ENCODE data around the gene QSOX2. TPM values are rescaled to one million over a fixed set of nuclear protein-coding genes. Genes with fewer than 3 reads are reported as not detected.

QSOX2 gene
- total and polyA plus RNA-seq, 4 donors: 0.79 to 12.7 (median 4.3) TPM

DNA sequence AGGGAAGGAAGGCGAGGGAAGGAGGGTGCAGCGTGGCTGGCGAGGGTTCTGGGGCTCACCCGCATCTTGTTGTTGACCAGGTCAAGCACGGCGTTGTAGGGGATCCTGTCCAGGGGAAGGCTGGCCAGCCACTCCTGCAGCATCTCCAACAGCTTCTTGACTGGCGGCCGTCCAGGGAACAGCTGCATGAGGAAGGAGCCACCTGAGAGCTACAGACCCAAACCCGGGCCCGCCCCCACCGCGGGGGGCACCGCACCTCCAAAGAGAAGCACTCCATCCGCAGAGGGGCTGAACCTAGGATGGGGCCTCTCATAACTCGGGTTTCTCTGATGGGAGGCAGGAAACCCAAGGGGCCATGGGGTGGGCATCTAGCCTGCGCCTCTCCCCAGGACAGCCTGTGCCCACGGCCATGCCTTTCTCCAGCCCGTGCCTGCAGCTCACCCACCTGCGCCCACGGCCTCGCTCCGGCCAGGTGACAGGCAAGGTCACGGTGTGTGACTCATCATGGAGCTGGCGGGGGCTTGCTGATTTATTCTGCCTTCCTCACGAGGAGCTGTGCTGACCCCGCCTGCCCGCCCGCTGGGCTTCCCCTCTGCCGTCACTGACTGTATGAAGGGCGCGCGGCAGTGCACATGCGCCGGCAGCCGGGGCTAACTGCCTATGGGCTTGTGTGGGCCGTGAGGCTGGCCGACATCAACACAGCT, 28.9 kb downstream of the QSOX2 start:
- no peak overlapping the region for H3K4me3 ChIP-seq (ENCODE audit: low read depth in 1 of 3, low read length in 3 of 3)
- H3K36me3 ChIP-seq (ENCODE audit: control insufficient read depth in 4 of 4, insufficient read depth in 3 of 4, low read depth in 1 of 4, low read length in 3 of 4): peaks cover 6 to 30% (median 15%) of the 10 kb centered on the region in 4 donors
- peaks cover 0 to 4% (median 0%) of the 10 kb centered on the region in 4 donors for H3K9me3 ChIP-seq (ENCODE audit: control insufficient read depth in 4 of 4, low read length in 3 of 4)
- no peak for TF ChIP-seq NR2F2 (IDR thresholded peaks at IDR 0.05)
- no peak for TF ChIP-seq FOXA2 (IDR thresholded peaks at IDR 0.05)
- TF ChIP-seq, protein P1, sequence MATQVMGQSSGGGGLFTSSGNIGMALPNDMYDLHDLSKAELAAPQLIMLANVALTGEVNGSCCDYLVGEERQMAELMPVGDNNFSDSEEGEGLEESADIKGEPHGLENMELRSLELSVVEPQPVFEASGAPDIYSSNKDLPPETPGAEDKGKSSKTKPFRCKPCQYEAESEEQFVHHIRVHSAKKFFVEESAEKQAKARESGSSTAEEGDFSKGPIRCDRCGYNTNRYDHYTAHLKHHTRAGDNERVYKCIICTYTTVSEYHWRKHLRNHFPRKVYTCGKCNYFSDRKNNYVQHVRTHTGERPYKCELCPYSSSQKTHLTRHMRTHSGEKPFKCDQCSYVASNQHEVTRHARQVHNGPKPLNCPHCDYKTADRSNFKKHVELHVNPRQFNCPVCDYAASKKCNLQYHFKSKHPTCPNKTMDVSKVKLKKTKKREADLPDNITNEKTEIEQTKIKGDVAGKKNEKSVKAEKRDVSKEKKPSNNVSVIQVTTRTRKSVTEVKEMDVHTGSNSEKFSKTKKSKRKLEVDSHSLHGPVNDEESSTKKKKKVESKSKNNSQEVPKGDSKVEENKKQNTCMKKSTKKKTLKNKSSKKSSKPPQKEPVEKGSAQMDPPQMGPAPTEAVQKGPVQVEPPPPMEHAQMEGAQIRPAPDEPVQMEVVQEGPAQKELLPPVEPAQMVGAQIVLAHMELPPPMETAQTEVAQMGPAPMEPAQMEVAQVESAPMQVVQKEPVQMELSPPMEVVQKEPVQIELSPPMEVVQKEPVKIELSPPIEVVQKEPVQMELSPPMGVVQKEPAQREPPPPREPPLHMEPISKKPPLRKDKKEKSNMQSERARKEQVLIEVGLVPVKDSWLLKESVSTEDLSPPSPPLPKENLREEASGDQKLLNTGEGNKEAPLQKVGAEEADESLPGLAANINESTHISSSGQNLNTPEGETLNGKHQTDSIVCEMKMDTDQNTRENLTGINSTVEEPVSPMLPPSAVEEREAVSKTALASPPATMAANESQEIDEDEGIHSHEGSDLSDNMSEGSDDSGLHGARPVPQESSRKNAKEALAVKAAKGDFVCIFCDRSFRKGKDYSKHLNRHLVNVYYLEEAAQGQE (IDR thresholded peaks at IDR 0.05): no peak
- TF ChIP-seq RAD21 (IDR thresholded peaks at IDR 0.05): no peak
- TF ChIP-seq HNF4G (IDR thresholded peaks at IDR 0.05): no peak
- no peak for TF ChIP-seq JUND (IDR thresholded peaks at IDR 0.05)
- TF ChIP-seq SP1 (IDR thresholded peaks at IDR 0.05): no peak
- no peak for TF ChIP-seq TAF1 (conservative IDR thresholded peaks at IDR 0.05)
- TF ChIP-seq, protein P2, sequence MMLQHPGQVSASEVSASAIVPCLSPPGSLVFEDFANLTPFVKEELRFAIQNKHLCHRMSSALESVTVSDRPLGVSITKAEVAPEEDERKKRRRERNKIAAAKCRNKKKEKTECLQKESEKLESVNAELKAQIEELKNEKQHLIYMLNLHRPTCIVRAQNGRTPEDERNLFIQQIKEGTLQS (IDR thresholded peaks at IDR 0.05): no peak
- TF ChIP-seq EGR1 (IDR thresholded peaks at IDR 0.05; ENCODE audit: low read depth in 2 of 2): no peak
- TF ChIP-seq, protein P3, sequence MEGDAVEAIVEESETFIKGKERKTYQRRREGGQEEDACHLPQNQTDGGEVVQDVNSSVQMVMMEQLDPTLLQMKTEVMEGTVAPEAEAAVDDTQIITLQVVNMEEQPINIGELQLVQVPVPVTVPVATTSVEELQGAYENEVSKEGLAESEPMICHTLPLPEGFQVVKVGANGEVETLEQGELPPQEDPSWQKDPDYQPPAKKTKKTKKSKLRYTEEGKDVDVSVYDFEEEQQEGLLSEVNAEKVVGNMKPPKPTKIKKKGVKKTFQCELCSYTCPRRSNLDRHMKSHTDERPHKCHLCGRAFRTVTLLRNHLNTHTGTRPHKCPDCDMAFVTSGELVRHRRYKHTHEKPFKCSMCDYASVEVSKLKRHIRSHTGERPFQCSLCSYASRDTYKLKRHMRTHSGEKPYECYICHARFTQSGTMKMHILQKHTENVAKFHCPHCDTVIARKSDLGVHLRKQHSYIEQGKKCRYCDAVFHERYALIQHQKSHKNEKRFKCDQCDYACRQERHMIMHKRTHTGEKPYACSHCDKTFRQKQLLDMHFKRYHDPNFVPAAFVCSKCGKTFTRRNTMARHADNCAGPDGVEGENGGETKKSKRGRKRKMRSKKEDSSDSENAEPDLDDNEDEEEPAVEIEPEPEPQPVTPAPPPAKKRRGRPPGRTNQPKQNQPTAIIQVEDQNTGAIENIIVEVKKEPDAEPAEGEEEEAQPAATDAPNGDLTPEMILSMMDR (IDR thresholded peaks at IDR 0.05; ENCODE audit: low read depth, low read length, missing input control): no peak
- TF ChIP-seq, protein P4, sequence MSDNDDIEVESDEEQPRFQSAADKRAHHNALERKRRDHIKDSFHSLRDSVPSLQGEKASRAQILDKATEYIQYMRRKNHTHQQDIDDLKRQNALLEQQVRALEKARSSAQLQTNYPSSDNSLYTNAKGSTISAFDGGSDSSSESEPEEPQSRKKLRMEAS (IDR thresholded peaks at IDR 0.05): no peak
- no peak for TF ChIP-seq GABPA (IDR thresholded peaks at IDR 0.05 in 1 of 2, conservative IDR thresholded peaks at IDR 0.05 in 1 of 2)
- TF ChIP-seq, protein P5, sequence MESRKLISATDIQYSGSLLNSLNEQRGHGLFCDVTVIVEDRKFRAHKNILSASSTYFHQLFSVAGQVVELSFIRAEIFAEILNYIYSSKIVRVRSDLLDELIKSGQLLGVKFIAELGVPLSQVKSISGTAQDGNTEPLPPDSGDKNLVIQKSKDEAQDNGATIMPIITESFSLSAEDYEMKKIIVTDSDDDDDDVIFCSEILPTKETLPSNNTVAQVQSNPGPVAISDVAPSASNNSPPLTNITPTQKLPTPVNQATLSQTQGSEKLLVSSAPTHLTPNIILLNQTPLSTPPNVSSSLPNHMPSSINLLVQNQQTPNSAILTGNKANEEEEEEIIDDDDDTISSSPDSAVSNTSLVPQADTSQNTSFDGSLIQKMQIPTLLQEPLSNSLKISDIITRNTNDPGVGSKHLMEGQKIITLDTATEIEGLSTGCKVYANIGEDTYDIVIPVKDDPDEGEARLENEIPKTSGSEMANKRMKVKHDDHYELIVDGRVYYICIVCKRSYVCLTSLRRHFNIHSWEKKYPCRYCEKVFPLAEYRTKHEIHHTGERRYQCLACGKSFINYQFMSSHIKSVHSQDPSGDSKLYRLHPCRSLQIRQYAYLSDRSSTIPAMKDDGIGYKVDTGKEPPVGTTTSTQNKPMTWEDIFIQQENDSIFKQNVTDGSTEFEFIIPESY (IDR thresholded peaks at IDR 0.05): no peak
- TF ChIP-seq RXRA (IDR thresholded peaks at IDR 0.05): no peak
- TF ChIP-seq HNF4A (conservative IDR thresholded peaks at IDR 0.05): no peak
- no peak for TF ChIP-seq FOXA1 (IDR thresholded peaks at IDR 0.05)
- no peak for TF ChIP-seq YY1 (IDR thresholded peaks at IDR 0.05)
- no peak overlapping the region for H3K9ac ChIP-seq (ENCODE audit: low read depth in 1 of 2, low read length in 2 of 2)
- H3K4me1 ChIP-seq (ENCODE audit: control insufficient read depth in 4 of 4, insufficient read depth in 4 of 4, low read length in 3 of 4): no peaks in the 10 kb centered on the region
- WGBS: 95% methylated on average over 37 of the region's 37 CpGs
- no peak for DNase-seq (ENCODE audit: low spot score)
- H3K27ac ChIP-seq (ENCODE audit: low read depth in 1 of 2, low read length in 2 of 2): no peak overlapping the region
- no peaks in the 10 kb centered on the region for H3K27me3 ChIP-seq (ENCODE audit: control insufficient read depth in 4 of 4, insufficient read depth in 4 of 4, low read length in 3 of 4)

Data from liver (tissue), 9 donors.